NB4 (cell line): Measurements from ENCODE around the gene FAM163A.

Experiments used
- DNase-seq: peaks from one replicate; pipeline ENCODE4 v3.0.0; 2010; ENCODE audit warnings: low read depth
- H3K4me3 ChIP-seq: one replicate; pipeline ENCODE4 v1.5.1; 2011; ENCODE audit warnings: mild to moderate bottlenecking, low read depth, low read length, moderate library complexity
- MYC ChIP-seq: IDR thresholded peaks from 2 replicates; pipeline ENCODE4 v1.6.1; 2011; ENCODE audit warnings: low read depth, low read length
- POLR2A ChIP-seq: IDR thresholded peaks from 2 replicates; pipeline ENCODE4 v1.6.1; 2011; ENCODE audit warnings: mild to moderate bottlenecking; ENCODE audit not compliant: insufficient read length; ENCODE audit errors: extremely low read depth
- TF ChIP-seq, protein P1 (sequence below): IDR thresholded peaks from one replicate; pipeline ENCODE4 v1.5.1; 2012; ENCODE audit warnings: low read depth, low read length
- TF ChIP-seq, protein P2 (sequence below): IDR thresholded peaks from 2 replicates; pipeline ENCODE4 v1.6.1; 2011; ENCODE audit warnings: low read depth, low read length

FAM163A gene

DNA sequence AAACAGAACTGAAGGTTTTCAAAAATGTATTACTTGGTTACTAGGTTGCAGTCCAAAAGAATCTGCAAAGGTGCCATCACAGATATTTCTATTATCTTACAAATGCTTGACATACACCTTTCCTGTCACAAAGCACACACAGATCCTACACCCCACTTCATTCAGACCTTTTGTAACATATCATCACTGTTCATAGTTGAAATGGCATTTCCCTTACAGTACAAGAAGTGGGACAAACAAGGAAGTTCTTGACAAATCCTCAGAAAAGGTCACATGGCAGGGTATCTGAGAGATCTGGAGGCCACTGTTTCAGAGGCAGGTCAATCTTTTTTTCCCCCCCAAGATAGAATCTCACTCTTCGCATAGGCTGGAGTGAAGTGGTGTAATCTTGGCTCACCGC is 113.2 kb downstream of the FAM163A start:
- DNase-seq = no peak
- TF ChIP-seq, protein P1, sequence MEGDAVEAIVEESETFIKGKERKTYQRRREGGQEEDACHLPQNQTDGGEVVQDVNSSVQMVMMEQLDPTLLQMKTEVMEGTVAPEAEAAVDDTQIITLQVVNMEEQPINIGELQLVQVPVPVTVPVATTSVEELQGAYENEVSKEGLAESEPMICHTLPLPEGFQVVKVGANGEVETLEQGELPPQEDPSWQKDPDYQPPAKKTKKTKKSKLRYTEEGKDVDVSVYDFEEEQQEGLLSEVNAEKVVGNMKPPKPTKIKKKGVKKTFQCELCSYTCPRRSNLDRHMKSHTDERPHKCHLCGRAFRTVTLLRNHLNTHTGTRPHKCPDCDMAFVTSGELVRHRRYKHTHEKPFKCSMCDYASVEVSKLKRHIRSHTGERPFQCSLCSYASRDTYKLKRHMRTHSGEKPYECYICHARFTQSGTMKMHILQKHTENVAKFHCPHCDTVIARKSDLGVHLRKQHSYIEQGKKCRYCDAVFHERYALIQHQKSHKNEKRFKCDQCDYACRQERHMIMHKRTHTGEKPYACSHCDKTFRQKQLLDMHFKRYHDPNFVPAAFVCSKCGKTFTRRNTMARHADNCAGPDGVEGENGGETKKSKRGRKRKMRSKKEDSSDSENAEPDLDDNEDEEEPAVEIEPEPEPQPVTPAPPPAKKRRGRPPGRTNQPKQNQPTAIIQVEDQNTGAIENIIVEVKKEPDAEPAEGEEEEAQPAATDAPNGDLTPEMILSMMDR = no peak
- TF ChIP-seq, protein P2, sequence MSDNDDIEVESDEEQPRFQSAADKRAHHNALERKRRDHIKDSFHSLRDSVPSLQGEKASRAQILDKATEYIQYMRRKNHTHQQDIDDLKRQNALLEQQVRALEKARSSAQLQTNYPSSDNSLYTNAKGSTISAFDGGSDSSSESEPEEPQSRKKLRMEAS = no peak
- TF ChIP-seq POLR2A = no peak
- TF ChIP-seq MYC = no peak
- H3K4me3 ChIP-seq = no peak overlapping the region

- H3K4me3 ChIP-seq = no peak overlapping the region
- no peak for TF ChIP-seq POLR2A
- TF ChIP-seq, protein P2 = no peak
- TF ChIP-seq, protein P1 = no peak
- DNase-seq = peak; percentile 40
Observed at GRCh38 chr1:179857009-179857408, 113.9 kb downstream of the FAM163A start.

DNA sequence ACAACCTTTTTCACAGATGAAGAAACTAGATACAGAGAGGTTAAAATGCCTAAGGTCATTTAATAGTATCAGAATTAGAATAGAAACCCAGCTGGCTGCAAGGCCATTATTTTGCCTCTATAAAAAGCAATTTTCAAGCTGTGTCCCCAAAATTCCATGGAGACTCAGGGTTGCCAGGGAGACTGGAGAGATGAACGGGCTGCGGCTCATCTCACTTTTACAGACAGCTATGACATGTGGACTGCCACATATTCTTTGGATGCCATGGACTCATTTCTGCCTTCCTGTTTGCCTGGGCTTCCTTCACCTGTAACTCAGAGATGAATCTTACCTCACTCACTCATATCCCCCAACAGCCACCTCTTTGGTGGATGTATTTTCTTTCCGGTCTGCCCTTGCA is 117.6 kb downstream of the FAM163A start:
- TF ChIP-seq, protein P1 = no peak
- TF ChIP-seq MYC (no peak), POLR2A (no peak)
- TF ChIP-seq, protein P2 = no peak
- H3K4me3 ChIP-seq = no peak overlapping the region
- DNase-seq = no peak

GRCh38 chr1:179865377-179865776 is 122.3 kb downstream of the FAM163A start:
- DNase-seq = no peak
- no peak for TF ChIP-seq MYC
- TF ChIP-seq, protein P2 = no peak
- TF ChIP-seq, protein P1 = no peak
- TF ChIP-seq POLR2A = no peak

More at GRCh38 chr1:179865377-179865776, 122.3 kb downstream of the FAM163A start:
- H3K4me3 ChIP-seq = no peak overlapping the region
